NCI-H2171 (cell line): ENCODE data around the gene NLRP5.
"Not testable (repeated sequence)": the region's sequence is repeated elsewhere in the genome, so short reads cannot be mapped to it uniquely, and the experiment has no call there.

Source experiments
- DNase-seq: peaks from one replicate; lab custom pipeline; 2025; lab: John Stamatoyannopoulos, UW

NLRP5 gene

DNA sequence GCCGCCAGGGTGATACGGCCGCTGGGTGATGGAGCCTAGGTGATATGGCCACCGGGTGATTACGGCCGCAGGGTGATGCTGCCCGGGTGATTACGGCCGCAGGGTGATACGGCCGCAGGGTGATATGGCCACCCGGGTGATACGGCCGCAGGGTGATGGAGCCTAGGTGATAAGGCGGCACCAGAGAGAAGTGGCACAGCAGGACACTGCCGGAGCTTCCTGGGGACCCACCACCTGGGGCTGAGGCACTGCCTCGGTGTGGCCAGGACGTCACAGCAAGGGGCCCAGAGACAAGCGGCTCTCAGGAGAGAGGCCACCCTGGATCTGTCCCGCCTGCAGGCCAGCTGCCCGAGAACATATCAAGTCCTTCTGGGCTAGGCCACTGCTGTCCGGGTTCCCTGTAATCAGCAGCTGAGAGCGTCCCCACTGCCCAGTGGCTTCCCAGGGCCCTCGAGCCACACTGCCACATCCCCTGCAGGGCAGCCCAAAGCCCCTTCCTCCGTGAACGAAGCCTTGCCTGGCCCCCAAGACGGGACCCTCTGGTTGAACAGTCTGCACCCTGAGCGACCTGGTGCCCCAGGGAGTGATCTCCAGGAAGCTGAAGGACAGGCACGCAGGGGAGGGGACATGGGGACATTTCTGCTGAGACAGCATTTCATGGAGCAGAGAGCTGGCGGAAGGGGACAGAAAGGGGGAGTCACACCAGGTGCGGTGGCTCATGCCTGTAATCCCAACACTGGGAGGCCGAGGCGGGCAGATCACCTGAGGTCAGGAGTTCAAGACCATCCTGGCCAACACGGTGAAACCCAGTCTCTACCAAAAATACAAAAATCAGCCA, 112.4 kb downstream of the NLRP5 start:
- DNase-seq = no peak

DNA sequence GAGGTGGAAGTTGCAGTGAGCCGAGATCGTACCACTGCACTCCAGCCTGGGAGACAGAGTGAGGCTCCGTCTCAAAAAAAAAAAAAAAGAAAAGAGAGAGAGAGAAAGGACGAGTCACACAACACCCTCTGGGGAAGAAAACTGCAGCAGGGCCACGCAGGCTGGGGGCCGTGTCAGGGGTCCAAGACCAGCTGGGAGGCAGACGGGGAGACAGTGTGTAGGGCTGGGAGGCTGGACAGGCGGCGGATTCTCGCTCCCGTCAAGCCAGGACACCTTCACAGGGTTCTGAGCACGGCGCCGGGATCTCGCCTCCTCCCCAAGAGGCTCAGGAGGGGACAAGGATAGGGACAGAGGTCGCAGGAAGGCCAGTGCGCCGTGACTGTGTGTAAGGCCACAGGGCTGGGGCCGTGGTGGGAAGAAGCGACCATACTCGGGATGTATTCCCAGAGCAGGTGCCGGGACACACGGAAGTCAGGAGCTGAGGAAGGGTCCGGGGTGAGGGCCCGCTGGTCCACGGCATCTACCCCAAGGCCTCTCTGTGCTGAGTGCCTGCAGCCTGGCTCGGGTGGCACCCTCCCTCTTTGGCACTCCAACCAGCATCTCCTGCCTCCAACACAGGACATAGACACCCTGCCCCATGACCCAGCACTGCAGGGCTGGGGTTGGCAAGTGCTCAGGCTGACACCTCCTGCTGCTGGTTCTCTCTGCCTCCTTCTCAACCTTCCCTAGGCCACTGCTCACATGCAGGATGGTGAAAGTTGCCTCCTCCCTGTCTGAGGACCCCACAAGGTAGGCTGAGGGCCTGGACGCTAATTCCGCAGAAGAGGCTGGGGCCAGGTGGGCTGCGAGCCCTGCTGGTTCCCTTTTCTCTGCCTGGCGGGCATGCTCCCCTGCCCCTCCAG, 113.3 kb downstream of the NLRP5 start:
- no peak for DNase-seq

DNA sequence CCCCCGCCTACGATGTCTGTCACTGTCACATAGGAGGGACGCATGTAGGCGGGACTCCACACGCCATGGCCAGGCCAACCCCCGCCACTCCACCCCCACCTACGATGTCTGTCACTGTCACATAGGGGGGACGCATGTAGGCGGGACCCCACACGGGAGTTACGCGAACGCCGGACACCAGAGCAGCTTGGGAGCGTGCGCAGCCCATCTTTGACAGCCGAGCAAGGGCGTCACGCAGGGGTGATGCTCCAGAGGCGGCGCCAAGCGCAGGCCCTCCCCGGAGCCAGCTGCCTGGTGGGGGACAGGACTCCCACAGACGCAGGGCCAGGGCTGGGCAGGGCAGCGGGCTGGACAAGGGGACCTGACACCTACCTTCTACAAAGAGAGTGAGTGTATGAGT, 114.5 kb downstream of the NLRP5 start:
- no peak for DNase-seq

DNA sequence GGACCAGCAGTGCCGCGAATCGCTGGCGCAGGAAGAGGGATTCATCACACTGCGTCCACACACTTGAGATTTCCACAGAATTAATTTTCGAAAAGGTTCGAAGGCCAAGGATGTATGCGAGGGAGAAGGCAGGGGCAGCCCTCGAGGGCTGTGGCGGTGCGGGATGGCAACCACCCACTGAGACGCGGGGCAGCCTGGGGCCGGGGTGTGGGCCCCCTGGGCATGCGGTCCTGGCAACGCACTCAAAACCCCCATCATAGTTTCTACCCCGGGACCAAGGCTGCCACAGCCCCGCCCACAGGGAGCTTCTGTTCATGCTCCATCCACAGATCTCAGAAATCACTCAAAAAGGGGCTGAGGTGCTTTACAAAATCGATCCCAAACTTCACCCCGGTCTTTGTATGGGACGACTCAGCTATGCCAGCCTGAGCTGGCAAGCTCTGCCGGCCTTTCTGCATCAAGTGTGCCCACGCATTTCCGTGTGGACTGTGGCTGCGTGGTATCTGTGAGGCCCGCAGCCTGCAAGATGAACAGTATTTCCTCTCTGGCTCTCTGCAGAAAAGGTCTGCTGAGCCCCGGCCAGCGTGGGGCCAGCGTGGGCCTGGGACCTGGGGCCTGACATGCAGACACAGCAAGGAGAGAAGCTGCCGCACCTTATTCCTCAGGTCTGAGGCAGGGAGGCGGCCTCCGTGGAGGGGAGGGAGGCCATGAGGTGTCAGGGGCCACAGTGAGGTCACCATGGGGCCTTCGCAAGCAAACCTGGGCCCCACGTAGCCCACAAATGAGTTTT, 115.4 kb downstream of the NLRP5 start:
- DNase-seq = no peak

DNA sequence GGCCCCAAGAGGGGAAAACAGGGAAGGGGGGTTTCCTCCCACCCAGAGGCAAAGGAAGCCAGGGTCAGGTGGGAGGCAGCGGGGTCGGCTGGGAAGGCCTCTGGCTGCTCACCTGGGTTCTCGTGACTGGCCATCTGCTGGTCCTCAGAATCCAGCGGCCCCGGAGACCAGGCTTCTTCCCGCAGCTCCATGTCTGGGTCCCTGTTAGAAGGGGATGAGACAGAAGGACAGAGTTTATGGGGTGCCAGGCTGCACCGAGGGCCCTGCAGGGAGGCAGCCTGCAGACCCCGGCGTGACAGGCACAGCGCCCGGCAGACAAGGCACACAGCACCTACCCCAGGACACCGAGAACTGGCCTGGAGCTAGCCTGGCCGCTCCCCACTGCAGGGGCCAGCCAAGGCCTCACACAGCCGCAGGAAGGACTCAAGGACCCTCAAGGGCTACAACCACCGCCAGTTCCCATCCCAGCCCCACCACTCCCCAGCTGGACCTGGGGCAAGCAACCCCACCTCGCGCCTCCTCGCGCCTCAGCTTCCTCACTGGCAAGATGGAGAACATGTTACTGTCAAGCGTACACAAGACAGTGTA, 116.5 kb downstream of the NLRP5 start:
- DNase-seq = no peak

DNA sequence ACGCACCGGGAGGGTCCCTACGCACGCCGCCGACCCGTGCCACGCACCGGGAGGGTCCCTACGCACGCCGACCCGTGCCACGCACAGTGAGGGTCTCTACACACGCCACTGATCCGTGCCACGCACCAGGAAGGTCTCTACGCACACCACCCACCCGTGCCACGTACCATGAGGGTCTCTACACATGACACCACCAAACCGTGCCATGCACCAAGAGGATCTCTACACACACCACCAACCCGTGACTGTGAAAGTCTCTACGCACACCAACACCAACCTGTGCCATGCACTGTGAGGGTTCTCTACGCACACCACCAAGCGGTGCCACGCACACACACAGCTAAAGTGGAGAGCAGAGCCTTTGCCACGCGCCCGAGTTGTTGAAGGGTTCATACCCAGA, 117.8 kb downstream of the NLRP5 start:
- no peak for DNase-seq

DNA sequence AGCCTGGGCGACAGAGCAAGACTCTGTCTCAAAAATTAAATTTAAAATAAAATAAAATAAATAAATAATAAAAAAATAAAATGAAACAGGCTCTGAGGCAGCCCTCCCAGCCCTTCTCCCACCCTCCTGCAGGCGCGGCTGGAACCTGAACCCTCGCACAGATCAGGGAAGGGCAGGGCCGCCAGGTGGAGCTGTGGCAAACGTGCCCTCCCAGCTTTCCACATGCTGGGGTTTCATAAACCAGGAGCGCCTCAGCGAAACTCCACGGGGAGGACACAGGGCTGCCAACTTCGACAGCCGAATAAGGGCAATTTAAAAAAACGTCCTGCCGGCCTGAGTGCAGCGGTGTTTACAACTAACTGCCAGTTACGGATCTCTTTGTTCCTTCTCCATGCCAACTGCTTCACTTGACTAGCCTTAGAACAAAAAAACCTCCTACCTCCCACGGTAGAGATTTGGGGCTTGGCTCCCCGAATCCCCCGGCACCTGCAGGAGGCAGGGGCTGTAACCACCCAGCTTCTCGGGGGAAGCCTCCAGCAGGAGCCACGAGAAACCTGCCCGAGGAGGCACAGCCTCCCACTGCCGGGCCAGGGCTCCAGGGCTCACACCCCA, 118.6 kb downstream of the NLRP5 start:
- peak; percentile 60 for DNase-seq

DNA sequence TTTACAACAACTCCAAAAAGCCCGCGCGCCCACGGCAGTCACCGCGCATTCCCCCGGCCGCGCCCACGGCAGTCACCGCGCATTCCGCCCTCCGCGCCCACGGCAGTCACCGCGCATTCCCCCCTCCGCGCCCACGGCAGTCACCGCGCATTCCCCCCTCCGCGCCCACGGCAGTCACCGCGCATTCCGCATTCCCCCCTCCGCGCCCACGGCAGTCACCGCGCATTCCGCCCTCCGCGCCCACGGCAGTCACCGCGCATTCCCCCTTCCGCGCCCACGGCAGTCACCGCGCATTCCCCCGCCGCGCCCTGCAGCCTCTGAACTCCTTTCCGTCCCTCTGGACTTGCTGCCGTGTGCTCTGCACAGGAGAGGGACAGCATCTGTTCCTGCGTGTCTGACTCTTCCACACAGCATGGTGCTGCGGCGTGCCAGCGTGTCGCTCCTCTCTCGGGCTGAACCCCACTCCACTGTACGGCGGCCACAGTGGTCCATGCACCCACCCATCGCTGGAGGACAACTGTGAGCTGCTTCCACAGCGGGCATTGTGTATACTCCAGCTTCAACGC, 119.3 kb downstream of the NLRP5 start:
- not testable (repeated sequence) for DNase-seq

DNA sequence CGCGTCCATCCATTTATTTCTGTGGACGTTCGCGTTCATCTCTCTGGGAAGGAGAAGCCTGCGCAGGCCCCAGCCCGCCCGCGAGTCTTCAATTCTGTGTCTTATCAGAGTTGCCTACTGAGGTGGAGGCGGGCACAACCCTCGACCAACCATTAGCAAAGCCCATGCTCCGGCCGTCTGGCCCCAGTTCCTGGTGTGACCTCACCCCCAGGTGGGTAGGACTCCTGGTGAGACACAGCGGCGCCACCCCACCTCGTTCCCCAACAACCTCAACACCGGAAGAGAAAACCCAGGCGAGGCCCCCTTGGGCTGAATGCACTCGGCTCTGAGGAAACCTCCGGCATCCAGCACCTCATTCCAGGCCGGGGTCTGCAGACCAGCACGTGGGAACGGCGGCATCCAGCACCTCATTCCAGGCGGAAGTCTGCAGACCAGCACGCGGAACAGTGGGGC, 119.8 kb downstream of the NLRP5 start:
- DNase-seq = no peak

DNA sequence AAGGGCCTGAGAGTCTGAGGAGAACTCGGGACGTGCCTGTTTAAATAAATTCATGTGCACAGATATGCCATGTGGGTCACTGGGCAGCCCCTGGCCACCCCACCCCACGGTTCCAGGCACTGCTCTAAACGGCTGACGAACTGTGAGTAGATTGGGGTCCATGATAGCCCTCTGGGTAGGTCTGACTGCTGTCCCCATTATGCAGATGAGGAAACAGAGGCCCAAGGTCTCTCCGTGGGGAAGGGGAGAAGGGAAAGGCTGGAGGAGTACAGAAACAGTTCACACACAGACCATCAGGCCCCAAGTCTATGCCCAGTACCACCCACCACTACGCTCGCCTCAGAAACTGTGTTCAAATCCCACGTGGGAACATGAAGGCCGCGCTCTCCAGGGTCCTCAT, 120.4 kb downstream of the NLRP5 start:
- DNase-seq = no peak

DNA sequence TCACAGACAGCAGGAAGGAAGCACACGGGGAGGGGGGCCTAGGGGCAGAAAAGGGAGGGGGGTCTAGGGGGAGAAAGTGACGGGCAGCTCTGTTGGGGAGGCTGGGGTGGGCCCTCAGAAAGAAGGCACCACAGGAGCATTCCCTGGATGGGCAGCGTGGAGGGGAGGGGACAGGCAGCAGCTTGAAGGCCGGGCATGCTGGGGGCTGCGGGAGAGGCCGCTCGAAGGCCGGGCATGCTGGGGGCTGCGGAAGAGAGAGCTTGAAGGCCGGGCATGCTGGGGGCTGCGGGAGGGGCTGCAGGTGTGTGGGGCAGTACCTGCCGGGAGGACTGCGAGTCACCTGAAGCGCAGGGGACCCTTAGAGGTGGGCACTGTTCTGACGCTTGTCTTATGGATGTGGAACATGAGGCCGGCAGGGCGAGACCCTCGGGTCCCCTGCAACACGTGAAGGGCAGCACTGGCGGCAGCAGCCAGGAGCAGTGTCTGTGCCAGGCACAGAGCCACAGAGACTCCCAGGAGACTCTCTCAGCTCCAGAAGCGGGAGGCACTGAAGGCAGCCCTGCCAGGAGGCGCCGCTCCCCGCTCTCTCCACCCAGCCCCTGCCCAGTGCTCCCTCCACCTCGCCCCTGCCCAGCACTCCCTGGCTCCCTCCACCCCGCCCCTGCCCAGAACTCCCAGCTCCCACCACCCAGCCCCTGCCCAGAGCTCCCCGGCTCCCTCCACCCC, 121.2 kb downstream of the NLRP5 start:
- peak; percentile 38 for DNase-seq

DNA sequence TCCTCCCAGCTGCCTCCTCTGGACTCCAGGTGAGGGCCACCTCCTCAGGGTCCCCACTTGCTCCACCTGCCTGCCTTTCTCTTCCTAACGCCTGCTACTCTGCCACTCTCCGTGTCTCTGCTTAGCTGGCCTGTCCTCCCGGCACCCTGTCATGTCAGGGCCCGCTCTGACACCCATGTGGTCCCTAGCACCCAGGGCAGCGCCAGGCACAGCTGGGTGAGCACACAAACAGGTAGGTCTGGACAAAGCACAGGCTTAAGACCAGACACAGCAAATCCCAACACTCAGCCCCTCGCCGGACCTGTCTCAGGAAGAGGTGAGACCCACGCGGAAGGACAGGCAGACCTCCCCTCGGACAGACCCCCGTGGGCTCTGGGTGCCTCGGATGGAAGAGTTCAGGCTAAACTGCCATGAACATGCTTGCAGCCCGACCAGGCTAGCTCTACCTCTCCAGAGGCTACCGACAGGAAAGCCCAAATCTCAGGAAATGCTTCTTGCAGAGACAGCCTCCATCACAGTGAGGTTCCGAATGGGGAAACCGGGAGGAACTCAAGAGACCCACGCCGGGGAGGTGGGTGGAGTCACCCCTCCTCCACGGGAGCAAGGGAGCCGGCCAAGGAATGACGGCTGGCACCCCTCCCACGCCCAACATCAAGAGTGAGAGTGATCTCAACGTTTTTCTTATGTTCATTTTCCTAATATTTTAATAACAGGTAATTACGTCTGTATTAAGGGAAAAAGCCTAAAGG, 122.0 kb downstream of the NLRP5 start:
- DNase-seq = no peak

DNA sequence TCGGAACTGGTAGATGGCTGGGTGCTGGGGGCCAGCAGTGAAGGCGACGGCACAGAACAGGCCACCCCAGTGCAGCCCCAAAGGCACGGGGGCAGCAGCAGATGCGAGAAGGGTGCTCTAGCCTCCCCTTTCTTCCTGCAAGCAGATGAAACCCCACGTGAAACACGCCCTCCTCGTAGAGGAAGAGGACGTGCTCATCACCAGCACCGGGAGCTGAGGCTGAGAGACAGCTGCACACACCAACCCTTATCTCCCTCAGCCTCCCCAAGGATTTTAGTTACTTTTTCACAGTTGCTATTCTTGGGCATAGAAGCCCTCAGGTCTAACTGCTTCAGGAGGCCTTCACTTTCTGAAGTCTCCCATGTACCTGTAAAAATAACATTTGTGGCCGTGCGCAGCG, 122.7 kb downstream of the NLRP5 start:
- DNase-seq = no peak

DNA sequence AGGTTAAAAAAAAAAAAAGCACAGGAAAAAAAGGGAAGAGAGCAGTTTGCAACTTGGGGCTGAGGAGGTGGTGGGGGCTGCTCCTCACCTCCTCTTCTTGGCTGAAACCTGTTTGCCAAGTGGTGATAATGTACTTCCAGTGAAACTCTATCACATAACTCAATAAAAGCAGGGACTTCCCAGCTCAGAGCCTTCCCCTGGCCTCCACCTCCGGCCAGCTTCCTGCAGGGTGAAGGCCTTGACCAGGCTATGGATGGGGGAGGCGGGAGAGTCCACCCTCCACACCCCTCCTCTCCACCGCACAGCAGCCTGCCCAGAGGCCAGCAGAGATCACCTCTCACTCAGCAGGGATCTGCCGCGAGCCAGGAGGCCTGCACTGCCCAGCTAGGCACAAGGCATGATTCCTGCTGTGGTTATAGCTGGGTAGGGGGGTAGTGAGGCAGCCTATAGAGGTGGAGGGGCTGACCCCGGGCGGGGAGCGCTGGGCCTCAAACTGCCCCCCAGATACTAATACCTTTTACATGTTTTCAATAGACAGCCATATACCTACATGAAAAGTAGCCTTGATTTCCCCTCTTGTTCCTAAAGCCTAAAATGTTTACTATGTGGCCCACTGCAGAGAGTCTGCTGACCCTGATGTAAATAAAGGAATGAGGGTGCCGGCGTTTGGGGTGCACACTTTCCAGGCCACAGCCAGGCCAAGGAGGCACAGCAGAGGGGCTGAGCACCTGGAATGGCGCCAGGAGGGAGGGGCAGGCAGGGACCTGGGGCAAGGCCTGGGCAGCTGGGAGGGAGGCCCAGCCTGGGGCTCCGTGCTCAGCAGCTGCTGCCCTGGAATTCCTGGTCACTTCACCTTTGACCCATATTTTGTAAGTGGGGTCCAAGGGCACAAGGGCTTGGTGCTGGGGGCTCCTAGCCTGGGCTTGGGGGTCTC, 124.2 kb downstream of the NLRP5 start:
- no peak for DNase-seq
